Measurements from ENCODE around the gene SPECC1. TPM values are rescaled to one million over a fixed set of nuclear protein-coding genes. Genes with fewer than 3 reads are reported as not detected.

The SPECC1 gene
- total RNA-seq, 1 donor from 2014 or later: 35.6 TPM

GRCh38 chr17:20270369-20270768, 261.2 kb downstream of the SPECC1 start:
- peaks cover 7% of the 10 kb centered on the region for H3K36me3 Mint-ChIP-seq
- no peak for TF ChIP-seq CTCF (IDR thresholded peaks at IDR 0.05; ENCODE audit: unreplicated experiment)
- no peak for DNase-seq (ENCODE audit: low spot score in 2 of 2, unreplicated experiment in 2 of 2)
- no peak overlapping the region for H3K27ac Mint-ChIP-seq
- peaks cover 40% of the 10 kb centered on the region for H3K4me1 Mint-ChIP-seq
- no peaks in the 10 kb centered on the region for H3K27me3 Mint-ChIP-seq (ENCODE audit: low read depth)
- H3K4me3 Mint-ChIP-seq: no peak overlapping the region
- H3K9me3 Mint-ChIP-seq: no peaks in the 10 kb centered on the region

GRCh38 chr17:20271011-20271610, 262.0 kb downstream of the SPECC1 start:
- H3K4me1 Mint-ChIP-seq: peaks cover 40% of the 10 kb centered on the region
- no peak overlapping the region for H3K4me3 Mint-ChIP-seq
- no peaks in the 10 kb centered on the region for H3K9me3 Mint-ChIP-seq
- no peak overlapping the region for H3K27ac Mint-ChIP-seq
- DNase-seq (ENCODE audit: low spot score in 2 of 2, unreplicated experiment in 2 of 2): no peak
- H3K36me3 Mint-ChIP-seq: peaks cover 7% of the 10 kb centered on the region
- TF ChIP-seq CTCF (IDR thresholded peaks at IDR 0.05; ENCODE audit: unreplicated experiment): no peak
- no peaks in the 10 kb centered on the region for H3K27me3 Mint-ChIP-seq (ENCODE audit: low read depth)

- no peak for DNase-seq (ENCODE audit: low spot score in 2 of 2, unreplicated experiment in 2 of 2)
- H3K9me3 Mint-ChIP-seq: no peaks in the 10 kb centered on the region
- H3K4me3 Mint-ChIP-seq: no peak overlapping the region
- peaks cover 7% of the 10 kb centered on the region for H3K36me3 Mint-ChIP-seq
- H3K4me1 Mint-ChIP-seq: peaks cover 27% of the 10 kb centered on the region
- no peaks in the 10 kb centered on the region for H3K27me3 Mint-ChIP-seq (ENCODE audit: low read depth)
- no peak for TF ChIP-seq CTCF (IDR thresholded peaks at IDR 0.05; ENCODE audit: unreplicated experiment)
- H3K27ac Mint-ChIP-seq: peak overlapping the region; percentile 39
These were observed 264.8 kb downstream of the SPECC1 start for GRCh38 chr17:20273741-20274500.

GRCh38 chr17:20275653-20276052, 266.5 kb downstream of the SPECC1 start:
- TF ChIP-seq CTCF (IDR thresholded peaks at IDR 0.05; ENCODE audit: unreplicated experiment): no peak
- DNase-seq (ENCODE audit: low spot score in 2 of 2, unreplicated experiment in 2 of 2): no peak
- Mint-ChIP-seq H3K4me1 (peaks cover 24% of the 10 kb centered on the region), H3K27ac (no peak overlapping the region), H3K36me3 (peaks cover 7% of the 10 kb centered on the region), H3K9me3 (no peaks in the 10 kb centered on the region), H3K27me3 (ENCODE audit: low read depth) (no peaks in the 10 kb centered on the region), H3K4me3 (no peak overlapping the region)

GRCh38 chr17:20276421-20276820, 267.3 kb downstream of the SPECC1 start:
- no peak for TF ChIP-seq CTCF (IDR thresholded peaks at IDR 0.05; ENCODE audit: unreplicated experiment)
- peak overlapping the region; percentile 90 for H3K27ac Mint-ChIP-seq
- peaks cover 7% of the 10 kb centered on the region for H3K36me3 Mint-ChIP-seq
- peaks cover 17% of the 10 kb centered on the region for H3K4me1 Mint-ChIP-seq
- H3K9me3 Mint-ChIP-seq: no peaks in the 10 kb centered on the region
- no peak for DNase-seq (ENCODE audit: low spot score in 2 of 2, unreplicated experiment in 2 of 2)
- H3K27me3 Mint-ChIP-seq (ENCODE audit: low read depth): no peaks in the 10 kb centered on the region
- no peak overlapping the region for H3K4me3 Mint-ChIP-seq

Data from mesothelial cell of epicardium (in vitro differentiated cells).